HG02623 (cell line): Measurements from ENCODE around the gene TBC1D22A.
"Not testable (repeated sequence)": the region's sequence is repeated elsewhere in the genome, so short reads cannot be mapped to it uniquely, and the experiment has no call there.

Experiments used
- ATAC-seq: cut with Tn5 transposase; IDR thresholded peaks from one replicate; pipeline ENCODE4 v1.9.1; 2021; ENCODE audit warnings: moderate library complexity; ENCODE audit not compliant: unreplicated experiment

The TBC1D22A gene

DNA sequence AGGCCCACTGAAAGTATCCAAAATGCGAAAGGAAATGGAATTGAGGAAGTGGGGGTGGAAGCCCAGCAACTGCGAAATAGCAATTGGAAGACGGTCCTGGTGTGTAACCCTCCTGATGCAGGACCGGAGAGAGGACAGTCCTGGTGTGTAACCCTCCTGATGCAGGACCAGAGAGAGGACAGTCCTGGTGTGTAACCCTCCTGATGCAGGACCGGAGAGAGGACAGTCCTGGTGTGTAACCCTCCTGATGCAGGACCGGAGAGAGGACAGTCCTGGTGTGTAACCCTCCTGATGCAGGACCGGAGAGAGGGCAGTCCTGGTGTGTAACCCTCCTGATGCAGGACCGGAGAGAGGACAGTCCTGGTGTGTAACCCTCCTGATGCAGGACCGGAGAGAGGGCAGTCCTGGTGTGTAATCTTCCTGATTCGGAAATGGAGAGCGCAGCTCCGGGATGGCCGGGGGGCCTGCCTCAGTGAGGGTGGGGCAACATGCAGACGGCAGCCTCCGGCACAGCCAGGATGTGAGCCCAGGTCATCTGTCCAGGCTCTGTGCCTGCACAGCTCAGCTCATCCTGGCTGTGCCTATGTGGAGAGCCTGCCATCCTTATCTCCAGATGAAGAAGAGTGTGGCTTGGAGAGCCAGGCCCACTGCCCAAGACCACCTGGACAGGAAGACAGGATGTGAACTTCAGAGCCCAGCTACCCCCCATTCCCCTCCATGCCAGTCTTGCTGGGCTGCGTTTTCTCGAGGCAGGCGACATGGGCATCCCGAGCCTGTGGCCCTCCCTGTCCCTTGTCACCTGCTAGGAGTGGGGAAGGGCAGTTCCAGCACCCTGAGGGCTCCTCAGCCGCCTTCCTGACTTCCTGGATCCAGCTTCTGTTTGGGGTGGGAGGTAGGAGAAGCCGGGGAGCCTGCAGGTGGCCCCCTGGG is 408.3 kb downstream of the TBC1D22A start:
- ATAC-seq = not testable (repeated sequence)

- no peak for ATAC-seq
Observed at GRCh38 chr22:47171441-47172221, 409.2 kb downstream of the TBC1D22A start.

GRCh38 chr22:47172771-47173534 is 410.5 kb downstream of the TBC1D22A start:
- no peak for ATAC-seq

- no peak for ATAC-seq
Observed at GRCh38 chr22:47173535-47174021, 411.1 kb downstream of the TBC1D22A start.

- no peak for ATAC-seq
Observed at GRCh38 chr22:47174096-47174495, 411.6 kb downstream of the TBC1D22A start.

GRCh38 chr22:47174671-47175112 is 412.2 kb downstream of the TBC1D22A start:
- ATAC-seq = no peak

DNA sequence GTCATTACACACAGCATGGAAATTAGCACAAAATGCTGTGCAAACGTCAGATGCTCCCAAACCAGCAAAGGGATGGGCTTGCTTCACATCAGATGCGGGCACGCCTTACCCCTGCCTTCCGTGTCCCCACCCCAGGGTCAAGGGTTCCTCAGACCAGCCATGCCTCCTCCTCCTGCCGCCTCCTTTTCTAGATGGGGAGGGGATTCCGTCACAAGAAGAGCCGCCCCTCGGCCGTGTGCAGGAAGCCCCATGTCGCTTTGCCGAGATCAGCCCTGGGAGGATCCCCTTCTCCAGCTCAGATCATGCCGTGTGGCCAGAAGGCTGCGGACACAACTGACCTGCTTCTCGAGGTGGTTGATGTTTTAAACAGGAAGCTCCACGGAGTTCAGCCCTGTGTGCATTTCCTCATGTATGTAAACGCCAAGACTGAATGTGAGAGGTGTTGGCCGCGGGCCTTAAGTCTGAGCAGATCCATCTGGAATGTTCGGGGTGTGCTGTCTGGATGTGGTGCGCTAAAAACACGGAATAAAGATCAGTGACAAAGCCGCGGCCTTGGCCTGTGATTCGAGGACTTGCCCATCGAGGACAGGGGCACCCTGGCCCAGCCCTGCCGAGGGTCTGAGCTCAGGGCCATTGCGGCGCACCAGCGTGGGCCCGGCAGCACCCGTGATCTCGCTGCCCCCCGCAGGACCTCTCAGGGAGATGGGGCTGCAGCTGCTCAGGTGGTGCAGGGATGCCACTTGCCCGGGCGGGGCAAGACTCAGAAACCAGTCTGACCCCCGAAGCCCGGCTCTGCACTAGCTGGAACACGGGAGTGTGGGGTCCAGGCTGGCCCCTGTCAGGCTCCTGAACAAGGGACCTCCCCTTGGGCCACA is 412.9 kb downstream of the TBC1D22A start:
- ATAC-seq = no peak

- no peak for ATAC-seq
Observed at GRCh38 chr22:47176026-47176389, 413.6 kb downstream of the TBC1D22A start.

GRCh38 chr22:47176573-47177333 is 414.3 kb downstream of the TBC1D22A start:
- no peak for ATAC-seq

DNA sequence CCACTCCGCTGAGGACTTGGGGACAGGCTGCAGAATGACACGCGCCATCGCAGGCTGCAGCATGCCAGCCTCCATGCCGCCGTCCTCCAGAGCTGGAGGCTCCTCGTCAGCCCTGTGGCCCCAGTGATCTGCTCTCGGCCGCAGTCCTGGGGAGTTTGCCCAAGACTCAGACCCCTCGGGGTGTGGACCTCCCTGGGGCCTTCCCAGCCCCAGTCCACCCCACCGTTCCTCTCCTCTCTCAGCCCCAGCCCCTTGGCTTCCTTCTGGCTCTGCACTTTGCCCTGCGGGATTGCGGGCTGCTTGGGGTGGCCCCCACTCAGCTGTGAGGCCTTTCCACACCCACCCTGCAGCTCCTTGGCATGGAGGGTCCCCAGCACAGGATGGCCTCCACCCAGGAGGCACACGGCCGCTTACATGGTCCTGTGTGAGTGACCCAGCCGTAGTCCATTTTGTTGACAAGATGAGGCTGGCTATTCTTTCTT is 414.9 kb downstream of the TBC1D22A start:
- ATAC-seq = no peak

- no peak for ATAC-seq
Observed at GRCh38 chr22:47178339-47178738, 415.9 kb downstream of the TBC1D22A start.

- ATAC-seq = no peak
Observed at GRCh38 chr22:47180796-47181195, 418.3 kb downstream of the TBC1D22A start.

DNA sequence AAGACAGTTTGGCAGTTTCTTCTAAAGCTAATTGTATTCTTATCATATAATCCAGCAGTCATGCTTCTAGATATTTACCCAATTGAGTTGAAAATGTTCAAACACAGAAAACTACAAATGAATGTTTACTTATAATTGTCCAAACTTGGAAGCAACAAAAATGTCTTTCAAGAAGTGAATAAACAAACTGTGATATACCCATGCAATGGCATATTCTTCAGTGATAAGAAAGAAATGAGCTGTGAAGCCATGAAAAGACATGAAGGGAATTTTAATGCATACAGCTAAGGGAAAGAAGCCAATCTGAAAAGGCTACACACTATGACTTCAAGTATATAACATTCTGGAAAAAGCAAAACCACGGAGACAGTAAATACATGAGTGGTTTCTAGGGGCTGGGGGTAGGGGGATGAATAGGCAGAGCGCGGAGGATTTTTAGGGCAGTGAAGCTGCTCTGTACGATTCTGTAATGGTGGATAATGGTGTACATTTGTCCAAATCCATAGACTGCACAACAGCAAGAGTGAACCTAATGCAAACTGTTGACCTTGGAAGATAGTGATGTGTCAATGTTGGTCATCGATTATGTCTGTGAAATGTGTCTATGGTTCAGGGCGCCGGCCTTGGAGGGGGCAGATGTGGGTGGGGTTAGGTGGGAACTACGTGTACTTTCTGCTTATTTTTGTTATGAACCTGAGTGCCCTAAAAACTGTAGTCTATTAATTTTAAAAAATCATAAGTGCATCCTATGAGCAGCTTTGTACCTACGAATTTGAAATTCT is 424.9 kb downstream of the TBC1D22A start:
- ATAC-seq = no peak

DNA sequence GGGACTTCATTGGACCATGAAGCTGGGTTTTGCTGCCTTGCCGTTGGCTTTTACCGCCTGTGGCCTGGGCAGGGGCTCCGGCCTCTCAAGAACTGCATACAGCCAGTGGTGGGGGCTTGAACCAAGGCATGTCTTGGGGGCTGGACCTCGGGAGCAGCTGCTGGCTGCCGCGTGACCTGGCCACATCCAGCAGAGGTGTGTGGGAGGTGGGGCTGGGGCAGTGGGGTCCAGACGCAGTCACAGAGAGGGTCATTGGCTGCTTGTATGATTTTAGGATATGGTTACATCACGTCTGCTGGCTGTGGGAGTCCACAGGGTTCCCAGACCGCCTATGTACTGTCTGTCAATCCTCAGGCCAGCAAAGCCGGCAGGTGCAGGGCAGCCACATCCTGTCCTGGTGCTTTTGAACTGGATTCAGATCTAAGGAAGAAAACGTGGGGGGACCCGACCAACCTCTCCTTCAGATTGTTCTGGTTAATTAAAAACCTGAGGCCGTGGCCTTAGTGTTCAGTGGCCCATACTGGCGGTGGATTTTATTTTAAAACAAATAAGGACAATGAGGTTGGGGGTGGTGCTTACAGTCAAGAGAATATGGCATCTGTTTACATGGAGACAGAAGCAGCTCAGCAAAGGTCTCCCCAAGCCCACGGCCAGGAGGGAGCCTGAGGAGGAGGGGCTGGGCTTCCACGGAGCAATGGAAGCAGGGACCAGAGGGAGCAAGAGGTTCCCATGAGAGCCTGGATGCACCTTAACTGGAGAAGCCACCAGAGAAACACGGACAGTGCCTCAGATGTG is 426.0 kb downstream of the TBC1D22A start:
- ATAC-seq = no peak

GRCh38 chr22:47189056-47189916 is 426.8 kb downstream of the TBC1D22A start:
- ATAC-seq = no peak

- ATAC-seq = no peak
Observed at GRCh38 chr22:47190276-47190956, 428.0 kb downstream of the TBC1D22A start.
